K562 (cell line): Measurements from ENCODE around the gene RAB31. TPM values are rescaled to one million over a fixed set of nuclear protein-coding genes. Genes with fewer than 3 reads are reported as not detected.

ENCODE experiments used
- AFF4 ChIP-seq: sonication (generic); formaldehyde crosslinking; IDR thresholded peaks from 2 replicates; pipeline ENCODE4 v1.8.0; 2023; ENCODE audit warnings: mild to moderate bottlenecking, missing genetic modification reagents
- ATF1 ChIP-seq, 2 experiments: fragments of 450-650 bp in 1 of 2; IDR thresholded peaks; 2 replicates each; pipeline ENCODE4 v1.6.1; 2016; ENCODE audit warnings: missing compliant biosample characterization in 1 of 2, missing genetic modification characterization in 1 of 2
- CBX5 ChIP-seq: IDR thresholded peaks from 2 replicates; pipeline ENCODE4 v1.6.1; 2014; ENCODE audit warnings: low read depth, borderline replicate concordance
- CREBBP ChIP-seq: IDR thresholded peaks from one replicate; pipeline ENCODE4 v1.6.1; 2012; ENCODE audit warnings: low read depth, mild to moderate bottlenecking, control low read depth, inconsistent platforms, low read length
- CSDE1 ChIP-seq, 2 experiments: fragments of 450-650 bp; IDR thresholded peaks; 2 replicates each; pipeline ENCODE4 v1.6.1; 2016; ENCODE audit warnings: mild to moderate bottlenecking in 1 of 2
- CTBP1 ChIP-seq: fragments of 450-650 bp; IDR thresholded peaks from 2 replicates; pipeline ENCODE4 v1.6.1; 2016; ENCODE audit warnings: borderline replicate concordance
- EGR1 ChIP-seq: fragments of 450-650 bp; conservative IDR thresholded peaks from 2 replicates; pipeline ENCODE4 v1.6.1; 2017; ENCODE audit warnings: mild to moderate bottlenecking
- ETS2 ChIP-seq: IDR thresholded peaks from 2 replicates; pipeline ENCODE4 v1.6.1; 2016; ENCODE audit warnings: borderline replicate concordance, missing genetic modification characterization, mild to moderate bottlenecking, moderate library complexity, missing compliant biosample characterization; ENCODE audit not compliant: poor library complexity, severe bottlenecking
- HCFC1 ChIP-seq: IDR thresholded peaks from 2 replicates; pipeline ENCODE4 v1.6.1; 2012; ENCODE audit warnings: low read depth, low read length, improper control_type of control experiment
- HMG20B ChIP-seq: fragments of 250-450 bp; sonication (Bioruptor Pico); IDR thresholded peaks from 2 replicates; pipeline ENCODE4 v1.5.0; 2021; ENCODE audit warnings: mild to moderate bottlenecking
- IRF2 ChIP-seq: sonication (generic); formaldehyde crosslinking; IDR thresholded peaks from 2 replicates; pipeline ENCODE4 v1.8.1; 2022; ENCODE audit warnings: mild to moderate bottlenecking, missing genetic modification reagents
- LCOR ChIP-seq: sonication (generic); formaldehyde crosslinking; IDR thresholded peaks from 2 replicates; pipeline ENCODE4 v1.8.0; 2022; ENCODE audit warnings: mild to moderate bottlenecking, missing genetic modification reagents
- NFATC3 ChIP-seq: fragments of 450-650 bp; IDR thresholded peaks from 2 replicates; pipeline ENCODE4 v1.6.1; 2017; ENCODE audit warnings: mild to moderate bottlenecking
- PHF8 ChIP-seq: fragments of 200-600 bp; sonication (generic); IDR thresholded peaks from 2 replicates; pipeline ENCODE4 v1.6.1; 2012; ENCODE audit warnings: mixed run types, mild to moderate bottlenecking, inconsistent platforms, low read length, moderate library complexity, borderline replicate concordance
- RAD51 ChIP-seq: fragments of 450-650 bp; IDR thresholded peaks from 2 replicates; pipeline ENCODE4 v1.7.1; 2016; ENCODE audit warnings: low read depth, mild to moderate bottlenecking, borderline replicate concordance
- RBM22 ChIP-seq: fragments of 200-400 bp; formaldehyde crosslinking; IDR thresholded peaks from 2 replicates; pipeline ENCODE4 v1.6.1; 2018; ENCODE audit warnings: low read length, low read depth; ENCODE audit not compliant: poor library complexity, severe bottlenecking
- RFX5 ChIP-seq: IDR thresholded peaks from 2 replicates; pipeline ENCODE4 v1.6.1; 2011; ENCODE audit warnings: low read depth, mild to moderate bottlenecking, improper control_type of control experiment, low read length
- RFX7 ChIP-seq: fragments of 250-450 bp; sonication (Bioruptor Pico); IDR thresholded peaks from 2 replicates; pipeline ENCODE4 v1.5.1; 2021; ENCODE audit warnings: mild to moderate bottlenecking
- WHSC1 ChIP-seq: IDR thresholded peaks from one replicate; pipeline ENCODE4 v1.6.1; 2012; ENCODE audit warnings: low read length, control low read depth, inconsistent platforms
- ZEB2 ChIP-seq: fragments of 450-650 bp; IDR thresholded peaks from 2 replicates; pipeline ENCODE4 v1.6.1; 2016
- ZNF140 ChIP-seq: fragments of 250-450 bp; sonication (Bioruptor Pico); IDR thresholded peaks from 2 replicates; pipeline ENCODE4 v1.8.0; 2021; ENCODE audit warnings: moderate library complexity, mild to moderate bottlenecking, inconsistent platforms
- ZNF274 ChIP-seq: IDR thresholded peaks from 2 replicates; pipeline ENCODE4 v1.6.1; 2011; ENCODE audit warnings: low read depth, mild to moderate bottlenecking, low read length, moderate library complexity, borderline replicate concordance
- ZNF324 ChIP-seq: fragments of 250-450 bp; sonication (Bioruptor Pico); IDR thresholded peaks from 2 replicates; pipeline ENCODE4 v1.4.0; 2020; ENCODE audit warnings: mild to moderate bottlenecking
- ZNF644 ChIP-seq: fragments of 200-800 bp; sonication (Bioruptor generic); IDR thresholded peaks from 2 replicates; pipeline ENCODE4 v1.6.1; 2016; ENCODE audit warnings: low read depth, missing genetic modification characterization, missing compliant biosample characterization
- ZNF780A ChIP-seq: fragments of 250-450 bp; sonication (Bioruptor Pico); IDR thresholded peaks from 2 replicates; pipeline ENCODE4 v1.5.0; 2021; ENCODE audit warnings: mild to moderate bottlenecking
- ZNF830 ChIP-seq: fragments of 250-450 bp; sonication (Bioruptor Pico); IDR thresholded peaks from 2 replicates; pipeline ENCODE4 v1.5.0; 2021; ENCODE audit warnings: mild to moderate bottlenecking
- polyA plus RNA-seq, 8 experiments: library from polyadenylated mRNA; depleted of rRNA in 4 of 8; stranded (reverse) in 5 of 8; unstranded in 3 of 8; fragments of >200 nt; fragmentation: Nextera tagmentation in 2 of 8; fragmentation: Illumina TruSeq in 1 of 8; extraction: Ambion mirVana in 2 of 8; extraction: Trizol in 1 of 8; gene quantifications; 2 replicates each; pipeline versions ENCODE4 v1.2.1 to v1.2.3, GENCODE V29; 2011 to 2014; ENCODE audit warnings: inconsistent platforms in 1 of 8, missing spikeins in 1 of 8
- total RNA-seq, 7 experiments: library from RNA; depleted of rRNA in 6 of 7; stranded (reverse); fragments of >200 nt in 6 of 7; fragmentation: Illumina TruSeq in 2 of 7; extraction: Trizol in 2 of 7; gene quantifications; 2 replicates each; pipeline versions ENCODE4 v1.2.1 to v1.2.3, GENCODE V29; 2011 to 2021; ENCODE audit warnings: low replicate concordance in 1 of 7
- TF ChIP-seq, protein P1 (sequence below): fragments of 250-450 bp; sonication (Bioruptor Pico); IDR thresholded peaks from 2 replicates; pipeline ENCODE4 v1.8.0; 2021; ENCODE audit warnings: borderline replicate concordance, mild to moderate bottlenecking, moderate library complexity; ENCODE audit not compliant: poor library complexity, severe bottlenecking

RAB31 gene
- total and polyA plus RNA-seq, 9 of the 15 experiments (the other 6 are each of a cell fraction or from before 2014, with no cell fraction given), result 20.7 to 70.4 (median 41.3) TPM

DNA sequence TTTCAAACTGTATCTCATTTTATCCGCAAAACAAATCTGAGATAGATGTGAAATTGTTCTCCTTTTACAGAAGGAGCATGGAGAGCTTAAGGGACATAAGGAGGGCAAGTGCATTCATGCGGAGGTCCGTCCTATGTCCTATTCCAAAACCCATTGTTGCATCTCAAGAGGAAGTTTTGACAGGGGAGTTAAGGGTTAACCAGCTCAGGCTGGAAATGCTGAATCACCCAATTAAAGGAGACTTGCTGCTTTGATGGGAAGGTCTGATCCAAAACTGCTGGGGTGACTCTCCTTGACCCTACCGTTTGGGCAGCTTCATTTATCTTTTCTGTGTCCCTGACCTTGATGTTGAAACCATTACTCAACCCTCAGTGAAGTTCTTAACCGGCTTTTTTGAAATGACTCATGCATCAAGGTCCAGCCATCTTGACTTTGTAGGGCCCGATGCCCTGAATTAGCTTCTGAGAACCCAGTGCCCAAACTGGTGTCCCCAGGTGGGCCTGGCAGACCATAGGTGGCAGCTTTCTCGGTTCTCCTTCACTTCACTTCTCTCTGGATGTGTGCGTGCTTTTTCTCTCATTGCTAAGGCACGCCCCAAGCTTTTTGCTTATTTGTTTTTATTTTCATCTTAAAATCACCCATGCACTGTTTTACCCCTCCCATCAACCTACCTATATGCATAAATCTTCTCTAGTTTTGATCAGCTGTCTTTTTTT lies 161.8 kb downstream of the RAB31 start (continued):
- TF ChIP-seq CTBP1, result no peak
- TF ChIP-seq, protein P1, sequence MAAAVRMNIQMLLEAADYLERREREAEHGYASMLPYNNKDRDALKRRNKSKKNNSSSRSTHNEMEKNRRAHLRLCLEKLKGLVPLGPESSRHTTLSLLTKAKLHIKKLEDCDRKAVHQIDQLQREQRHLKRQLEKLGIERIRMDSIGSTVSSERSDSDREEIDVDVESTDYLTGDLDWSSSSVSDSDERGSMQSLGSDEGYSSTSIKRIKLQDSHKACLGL (CRISPR knock-in tag), result no peak
- no peak for TF ChIP-seq EGR1
- no peak for TF ChIP-seq RBM22
- peak; percentile 96 for TF ChIP-seq ZNF644 (tag)
- peak; percentile 95 for TF ChIP-seq NFATC3
- no peak for TF ChIP-seq WHSC1
- TF ChIP-seq ZNF780A (CRISPR knock-in tag), result no peak
- TF ChIP-seq CSDE1 (IDR thresholded peaks at IDR 0.05), result no peak
- no peak for TF ChIP-seq RFX5
- peak; percentile 40; the same call in 1 of the 2 replicates for TF ChIP-seq HCFC1
- TF ChIP-seq ZNF140 (CRISPR knock-in tag), result no peak
- 0 out of 2 replicates have a peak, but pooled peaks have one; percentile 25 for TF ChIP-seq RFX7 (CRISPR knock-in tag)
- no peak; the same call in 1 of the 2 replicates for TF ChIP-seq ZNF830 (CRISPR knock-in tag)
- TF ChIP-seq RAD51, result no peak; the same call in 1 of the 2 replicates
- TF ChIP-seq CREBBP, result no peak
- no peak for TF ChIP-seq ZNF274
- no peak for TF ChIP-seq ZNF324 (CRISPR knock-in tag)
- no peak for TF ChIP-seq HMG20B
- peak; percentile 95 for TF ChIP-seq LCOR (CRISPR knock-in tag)
- TF ChIP-seq AFF4 (CRISPR knock-in tag), result 0 out of 2 replicates have a peak, but pooled peaks have one; percentile 8
- TF ChIP-seq ETS2 (tag), result no peak
- no peak for TF ChIP-seq IRF2
- TF ChIP-seq ATF1 (CRISPR knock-in tag; IDR thresholded peaks at IDR 0.05), result no peak
- TF ChIP-seq ATF1 (tag; IDR thresholded peaks at IDR 0.05), result peak; percentile 84
- TF ChIP-seq PHF8, result no peak
- TF ChIP-seq CBX5, result no peak
- no peak; the same call in 1 of the 2 replicates for TF ChIP-seq ZEB2
